GM23338 (cell line): ENCODE results near the gene GJB5. TPM values are rescaled to one million over a fixed set of nuclear protein-coding genes. Genes with fewer than 3 reads are reported as not detected.

ENCODE experiments used
- ATAC-seq: fragments of 200-7000 bp; cut with Tn5 transposase; 3 replicates; pipeline ENCODE4 v1.9.1; 2020
- DNase-seq: peaks from one replicate; pipeline ENCODE4 v3.0.0-alpha.2; 2015; ENCODE audit warnings: low spot score
- H2AFZ ChIP-seq: fragments of 200-600 bp; sonication (generic); 2 replicates; pipeline ENCODE4 v1.8.0; 2016; ENCODE audit warnings: antibody characterized with exemption, mild to moderate bottlenecking, moderate library complexity
- H3F3A ChIP-seq: fragments of 200-600 bp; sonication (generic); replicated peaks from 2 replicates; pipeline ENCODE4 v1.8.0; 2017; ENCODE audit warnings: antibody characterized with exemption, mixed run types, low read depth
- H3K27ac ChIP-seq: fragments of 200-600 bp; sonication (generic); 2 replicates; pipeline ENCODE4 v1.6.1; 2016; ENCODE audit warnings: low read depth
- H3K27me3 ChIP-seq: fragments of 200-600 bp; sonication (generic); 2 replicates; pipeline ENCODE4 v1.8.0; 2016; ENCODE audit warnings: mild to moderate bottlenecking, mixed run types, moderate library complexity; ENCODE audit not compliant: insufficient read depth
- H3K36me3 ChIP-seq: fragments of 200-600 bp; sonication (generic); 2 replicates; pipeline ENCODE4 v1.8.0; 2016; ENCODE audit warnings: mild to moderate bottlenecking; ENCODE audit not compliant: insufficient read depth
- H3K4me1 ChIP-seq: fragments of 200-600 bp; sonication (generic); 2 replicates; pipeline ENCODE4 v1.8.0; 2016; ENCODE audit warnings: mild to moderate bottlenecking, moderate library complexity; ENCODE audit not compliant: insufficient read depth
- H3K4me2 ChIP-seq: fragments of 200-600 bp; sonication (generic); 2 replicates; pipeline ENCODE4 v1.7.1; 2017; ENCODE audit warnings: mixed run types
- H3K4me3 ChIP-seq: fragments of 200-600 bp; sonication (generic); 2 replicates; pipeline ENCODE4 v1.6.1; 2016; ENCODE audit warnings: mixed run types
- H3K79me2 ChIP-seq: fragments of 200-600 bp; sonication (generic); replicated peaks from 2 replicates; pipeline ENCODE4 v1.8.0; 2017; ENCODE audit warnings: mild to moderate bottlenecking; ENCODE audit not compliant: insufficient read depth
- H3K9me2 ChIP-seq: fragments of 200-600 bp; sonication (generic); 2 replicates; pipeline ENCODE4 v1.8.0; 2017; ENCODE audit not compliant: insufficient read depth
- H4K20me1 ChIP-seq: fragments of 200-600 bp; sonication (generic); replicated peaks from 2 replicates; pipeline ENCODE4 v1.8.0; 2017; ENCODE audit warnings: mild to moderate bottlenecking; ENCODE audit not compliant: insufficient read depth
- H3K27ac Mint-ChIP-seq: 2 replicates; pipeline ENCODE4 v1.8.0; 2020; ENCODE audit warnings: inconsistent platforms, mild to moderate bottlenecking, moderate library complexity, mixed read lengths
- H3K27me3 Mint-ChIP-seq: 3 replicates; pipeline ENCODE4 v1.8.0; 2022; ENCODE audit warnings: low read depth, mild to moderate bottlenecking, moderate library complexity, mixed read lengths, inconsistent platforms; ENCODE audit not compliant: insufficient read depth, poor library complexity
- H3K36me3 Mint-ChIP-seq: 3 replicates; pipeline ENCODE4 v1.8.0; 2021; ENCODE audit warnings: low read depth, mild to moderate bottlenecking, inconsistent platforms, moderate library complexity, mixed read lengths
- H3K4me1 Mint-ChIP-seq: 3 replicates; pipeline ENCODE4 v1.8.0; 2020; ENCODE audit warnings: mild to moderate bottlenecking, inconsistent platforms, mixed read lengths
- H3K4me3 Mint-ChIP-seq: 3 replicates; pipeline ENCODE4 v1.8.0; 2021; ENCODE audit warnings: moderate library complexity, mild to moderate bottlenecking, inconsistent platforms, mixed read lengths
- H3K9me3 Mint-ChIP-seq: 3 replicates; pipeline ENCODE4 v1.8.0; 2020; ENCODE audit warnings: moderate library complexity, mild to moderate bottlenecking, inconsistent platforms, mixed read lengths
- CREB1 ChIP-seq: fragments of 250-450 bp; sonication (Bioruptor Pico); IDR thresholded peaks from 2 replicates; pipeline ENCODE4 v1.5.0; 2020; ENCODE audit warnings: low read depth, mild to moderate bottlenecking, moderate library complexity
- EZH2 ChIP-seq: fragments of 200-600 bp; sonication (generic); IDR thresholded peaks from one replicate; pipeline ENCODE4 v1.8.0; 2017; ENCODE audit warnings: antibody characterized with exemption, mild to moderate bottlenecking, low read depth; ENCODE audit not compliant: unreplicated experiment
- EZH2phosphoT487 ChIP-seq: fragments of 200-600 bp; sonication (generic); IDR thresholded peaks from one replicate; pipeline ENCODE4 v1.8.1; 2018; ENCODE audit warnings: antibody characterized with exemption; ENCODE audit not compliant: unreplicated experiment
- JUNB ChIP-seq: IDR thresholded peaks from one replicate; pipeline ENCODE4 v1.6.1; 2016; ENCODE audit warnings: antibody characterized with exemption; ENCODE audit not compliant: unreplicated experiment
- POLR2AphosphoS5 ChIP-seq: IDR thresholded peaks from 2 replicates; pipeline ENCODE4 v1.6.1; 2016; ENCODE audit warnings: antibody characterized with exemption, low read depth
- STAT1 ChIP-seq: IDR thresholded peaks from one replicate; pipeline ENCODE4 v1.6.1; 2016; ENCODE audit warnings: antibody characterized with exemption; ENCODE audit not compliant: unreplicated experiment
- ZNF114 ChIP-seq: fragments of 250-450 bp; sonication (Bioruptor Pico); IDR thresholded peaks from 2 replicates; pipeline ENCODE4 v1.5.0; 2020; ENCODE audit warnings: mild to moderate bottlenecking, moderate library complexity
- ZNF462 ChIP-seq: fragments of 250-450 bp; sonication (Bioruptor Pico); IDR thresholded peaks from 2 replicates; pipeline ENCODE4 v1.5.0; 2020; ENCODE audit warnings: mild to moderate bottlenecking, moderate library complexity
- polyA plus RNA-seq: library from polyadenylated mRNA; unstranded; fragments of >200 nt; fragmentation: Nextera tagmentation; extraction: Ambion mirVana; gene quantifications from 2 replicates; pipeline ENCODE4 v1.2.1, GENCODE V29; 2016
- total RNA-seq: library from RNA; depleted of rRNA; stranded (reverse); fragments of >200 nt; shearing (Covaris generic); gene quantifications from 2 replicates; pipeline ENCODE4 v1.2.3, GENCODE V29; 2014

GJB5 gene
- total and polyA plus RNA-seq, 2 experiments from 2014 or later: 1.4 TPM; not detected in 1

DNA sequence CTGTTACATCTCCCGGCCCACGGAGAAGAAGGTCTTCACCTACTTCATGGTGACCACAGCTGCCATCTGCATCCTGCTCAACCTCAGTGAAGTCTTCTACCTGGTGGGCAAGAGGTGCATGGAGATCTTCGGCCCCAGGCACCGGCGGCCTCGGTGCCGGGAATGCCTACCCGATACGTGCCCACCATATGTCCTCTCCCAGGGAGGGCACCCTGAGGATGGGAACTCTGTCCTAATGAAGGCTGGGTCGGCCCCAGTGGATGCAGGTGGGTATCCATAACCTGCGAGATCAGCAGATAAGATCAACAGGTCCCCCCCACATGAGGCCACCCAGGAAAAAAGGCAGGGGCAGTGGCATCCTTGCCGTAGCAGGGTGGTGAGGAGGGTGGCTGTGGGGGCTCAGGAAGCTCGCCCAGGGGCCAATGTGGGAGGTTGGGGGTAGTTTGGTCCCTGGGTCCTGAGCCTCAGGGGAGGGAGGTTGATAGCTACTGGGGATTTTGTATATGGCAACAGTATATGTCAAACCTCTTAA is 7.0 kb downstream of the GJB5 start (continued):
- TF ChIP-seq ZNF462 (no peak), STAT1 (no peak)

DNA sequence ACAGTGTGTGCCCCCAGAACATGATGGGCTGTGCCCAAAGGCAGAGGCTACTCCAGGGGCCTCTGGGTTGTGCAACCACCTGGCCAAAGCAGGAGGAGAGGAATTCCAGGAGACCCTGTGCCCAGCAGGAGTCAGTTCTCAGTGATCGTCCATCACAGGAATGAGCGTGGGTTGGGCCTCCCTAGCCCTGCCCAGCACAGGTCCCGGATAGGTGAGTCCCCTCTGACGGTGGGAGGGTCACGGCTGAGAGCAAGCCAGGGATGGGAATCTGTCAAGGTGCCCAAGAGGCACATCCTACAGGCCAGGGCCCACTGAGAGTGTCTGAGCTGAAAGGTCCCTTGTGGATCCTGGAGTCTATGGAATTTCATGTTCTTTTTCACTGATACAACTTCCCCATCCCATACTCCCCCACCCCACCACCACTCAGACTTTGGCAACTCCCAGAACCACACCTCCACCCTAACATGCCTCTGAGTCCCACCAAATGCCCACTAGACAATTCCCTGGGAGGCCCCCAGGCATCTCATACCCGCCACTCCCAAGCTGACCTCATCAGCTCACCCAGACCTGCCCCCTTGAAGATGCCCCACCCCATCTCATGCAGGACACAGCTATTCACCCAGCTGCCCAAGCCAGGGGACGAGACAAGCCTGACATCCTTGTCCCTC is 7.8 kb downstream of the GJB5 start:
- Histone ChIP-seq H3K4me3 (no peak overlapping the region), H3K79me2 (no peaks in the 10 kb centered on the region), H3K4me2 (peak overlapping the region; percentile 58; the same call in 1 of the 2 replicates), H3K9me2 (peaks cover 15% of the 10 kb centered on the region), H4K20me1 (no peaks in the 10 kb centered on the region), H3K36me3 (no peaks in the 10 kb centered on the region), H3K4me1 (peaks cover 3% of the 10 kb centered on the region), H3K27ac (no peak overlapping the region), H3F3A (no peaks in the 10 kb centered on the region), H3K27me3 (no peaks in the 10 kb centered on the region), H2AFZ (no peak overlapping the region)
- peaks cover 19% of the 10 kb centered on the region for H3K4me1 Mint-ChIP-seq
- H3K4me3 Mint-ChIP-seq: no peak overlapping the region
- no peak overlapping the region for H3K27ac Mint-ChIP-seq
- H3K36me3 Mint-ChIP-seq: no peaks in the 10 kb centered on the region; the same call in 2 of the 3 replicates
- ATAC-seq: no peak
- no peak for DNase-seq
- peaks cover 3% of the 10 kb centered on the region; the same call in 1 of the 3 replicates for H3K9me3 Mint-ChIP-seq
- peaks cover 10% of the 10 kb centered on the region for H3K27me3 Mint-ChIP-seq
- TF ChIP-seq ZNF462 (no peak), EZH2phosphoT487 (no peak), ZNF114 (no peak), POLR2AphosphoS5 (no peak), EZH2 (no peak), JUNB (no peak), CREB1 (CRISPR knock-in tag) (no peak)
